GM19467 (cell line): ENCODE data around the gene NMNAT2.
"Not testable (repeated sequence)": the region's sequence is repeated elsewhere in the genome, so short reads cannot be mapped to it uniquely, and the experiment has no call there.

ENCODE experiments used
- ATAC-seq: cut with Tn5 transposase; IDR thresholded peaks from one replicate; pipeline ENCODE4 v1.9.1; 2021; ENCODE audit warnings: mild to moderate bottlenecking, moderate library complexity; ENCODE audit not compliant: unreplicated experiment

Gene NMNAT2

GRCh38 chr1:183267646-183268431 is 150.3 kb downstream of the NMNAT2 start:
- no peak for ATAC-seq

- no peak for ATAC-seq
Observed at GRCh38 chr1:183263886-183264602, 154.1 kb downstream of the NMNAT2 start.

- ATAC-seq: no peak
Observed at GRCh38 chr1:183262628-183263200, 155.5 kb downstream of the NMNAT2 start.

DNA sequence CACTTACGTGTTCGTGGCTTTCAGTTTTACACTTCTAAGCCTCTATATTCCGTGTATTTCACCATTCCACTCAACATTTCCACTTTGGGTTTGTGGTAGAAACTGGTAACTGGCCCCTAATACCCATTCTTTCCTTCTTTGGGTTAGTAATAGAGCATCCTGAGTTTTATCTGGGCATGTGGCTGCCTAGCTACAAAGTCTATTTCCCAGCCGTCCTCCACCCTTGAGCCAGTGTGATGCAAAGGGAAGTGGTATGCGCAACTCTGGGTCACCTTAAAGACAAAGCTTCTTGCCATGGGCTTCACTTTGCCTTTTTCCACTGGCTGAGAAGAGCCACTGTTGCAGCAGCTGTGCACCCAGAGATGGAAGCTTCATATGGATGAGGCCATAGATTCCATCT is 158.3 kb downstream of the NMNAT2 start:
- no peak for ATAC-seq

DNA sequence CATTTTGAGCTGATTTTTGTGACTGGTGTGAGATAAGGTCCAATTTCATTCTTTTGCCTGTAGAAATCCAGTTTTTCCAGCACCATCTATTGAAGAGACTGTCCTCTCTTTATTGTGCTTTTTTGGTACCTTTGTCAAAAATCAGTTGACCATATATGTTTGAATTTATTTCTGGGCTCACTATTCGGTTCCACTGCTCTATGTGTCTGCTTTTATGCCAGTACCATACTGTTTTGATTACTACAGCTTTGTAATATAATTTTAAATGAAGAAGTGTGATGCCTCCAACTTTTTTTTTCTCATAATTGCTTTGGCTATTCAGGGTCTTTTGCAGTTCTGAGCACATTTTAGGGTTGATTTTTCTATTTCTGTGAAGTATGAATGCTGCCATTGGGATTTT is 163.1 kb downstream of the NMNAT2 start:
- ATAC-seq: no peak

DNA sequence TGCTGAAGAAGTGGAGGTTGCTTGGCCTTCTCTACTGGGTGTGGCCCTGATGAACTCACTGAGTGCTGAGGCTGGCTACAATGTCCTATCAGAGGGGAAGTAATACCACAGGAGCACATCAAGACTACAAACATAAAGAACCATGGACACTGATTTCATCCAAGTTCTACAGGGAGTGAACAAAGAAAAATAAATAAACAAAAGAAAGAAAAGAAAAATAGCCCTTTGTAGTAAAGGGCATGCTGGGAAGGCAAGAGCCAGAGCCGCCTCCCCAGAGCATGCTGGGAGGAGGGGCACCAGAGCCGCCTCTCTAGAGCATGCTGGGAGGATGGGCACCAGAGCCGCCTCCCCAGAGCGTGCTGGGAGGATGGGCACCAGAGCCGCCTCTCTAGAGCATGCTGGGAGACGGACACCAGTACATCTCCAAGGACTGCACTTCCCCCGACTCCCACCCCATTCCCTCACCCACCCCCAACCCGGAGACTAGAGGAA is 166.2 kb downstream of the NMNAT2 start:
- ATAC-seq: no peak

- no peak for ATAC-seq
Observed at GRCh38 chr1:183251101-183251958, 166.8 kb downstream of the NMNAT2 start.

GRCh38 chr1:183249941-183250452 is 168.2 kb downstream of the NMNAT2 start:
- no peak for ATAC-seq

DNA sequence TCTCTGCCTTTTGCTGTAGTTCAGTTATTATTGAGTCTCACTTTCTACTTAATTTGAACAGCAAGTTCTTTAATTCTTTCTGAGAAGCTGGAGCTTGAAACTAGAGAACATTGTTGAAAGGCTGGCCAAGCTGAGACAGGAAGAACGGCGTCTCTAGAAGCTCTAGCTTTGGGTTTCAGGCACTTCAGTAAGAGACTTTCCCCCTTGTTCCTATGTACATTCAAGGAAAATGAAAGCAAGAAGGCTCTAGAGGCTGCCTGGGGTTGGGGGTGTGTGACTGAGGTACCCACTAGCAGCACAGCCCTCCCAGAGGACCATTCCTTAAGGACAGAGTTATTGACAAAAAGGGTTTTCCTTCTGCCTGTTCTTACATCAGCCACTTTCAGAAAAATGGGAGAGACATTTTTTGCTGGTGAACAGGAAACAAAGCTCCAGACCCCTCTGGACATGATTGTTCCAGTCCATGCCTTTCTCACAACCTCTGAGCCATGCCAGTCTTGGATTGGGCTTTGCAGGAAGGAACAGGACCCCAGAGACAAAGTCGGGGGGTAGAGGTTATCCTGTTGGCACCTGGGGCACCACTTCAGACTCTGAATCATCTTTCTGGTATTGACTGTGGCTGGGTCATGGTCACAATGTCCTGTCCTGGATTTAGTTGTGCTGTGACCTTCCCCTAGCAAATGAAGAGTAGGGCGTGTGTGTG is 169.0 kb downstream of the NMNAT2 start:
- ATAC-seq: no peak

- no peak for ATAC-seq
Observed at GRCh38 chr1:183247931-183248330, 170.2 kb downstream of the NMNAT2 start.

DNA sequence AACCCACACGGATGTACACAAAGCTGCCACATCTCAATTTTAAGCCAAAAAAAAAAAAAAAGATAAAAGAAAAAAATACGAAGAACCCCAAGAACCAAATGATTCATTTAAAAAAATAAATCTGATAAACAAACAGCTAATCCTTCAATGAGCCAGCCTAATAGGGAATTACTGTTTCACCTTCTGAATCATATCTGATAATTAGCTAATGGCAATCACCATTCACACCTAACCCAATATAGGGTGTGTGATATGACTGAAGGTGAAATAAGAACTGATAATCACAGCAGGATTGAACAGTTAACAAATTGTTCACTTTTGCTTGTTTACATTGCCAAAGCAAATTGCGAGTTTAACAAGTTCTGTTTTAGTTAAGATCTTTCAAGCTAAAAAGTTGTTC is 170.7 kb downstream of the NMNAT2 start:
- no peak for ATAC-seq

- ATAC-seq: no peak
Observed at GRCh38 chr1:183247066-183247465, 171.1 kb downstream of the NMNAT2 start.

DNA sequence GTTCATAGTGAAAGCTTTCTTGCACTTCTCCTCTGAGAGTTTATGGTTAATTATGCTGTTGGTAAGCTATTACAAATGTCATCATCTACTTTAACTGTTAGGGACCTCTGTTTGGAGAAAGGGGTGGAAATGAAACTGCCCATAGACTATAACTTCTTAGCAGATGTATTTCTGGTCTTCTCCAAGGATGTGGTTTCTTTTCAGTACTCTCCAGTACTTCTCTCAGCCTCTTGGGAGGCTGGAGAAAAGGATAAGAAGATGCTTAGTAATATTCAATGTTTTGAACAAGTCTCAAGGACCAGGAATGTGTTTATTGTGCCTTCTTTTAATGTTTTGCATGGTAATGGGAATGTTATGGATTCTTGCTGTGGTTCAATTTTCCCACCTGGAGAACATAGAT is 171.7 kb downstream of the NMNAT2 start:
- ATAC-seq: no peak

DNA sequence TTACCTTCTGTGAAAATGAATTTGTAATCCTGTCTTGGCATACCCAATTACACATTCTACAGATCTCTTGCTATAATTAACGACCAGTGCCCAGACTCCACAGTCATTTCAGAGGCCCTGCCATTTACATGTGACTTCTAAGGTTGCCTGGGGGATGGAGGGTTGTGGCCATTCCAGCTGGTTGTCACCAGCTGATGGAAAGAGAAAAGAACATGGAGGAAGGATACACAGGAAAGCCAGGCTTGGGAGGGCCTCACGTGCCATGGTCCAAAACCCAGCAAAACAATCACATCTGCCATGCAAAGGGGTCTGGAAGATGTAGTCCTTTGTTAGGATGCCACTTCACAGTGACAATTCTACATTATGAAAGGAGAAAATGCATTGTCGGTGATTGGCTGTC is 172.8 kb downstream of the NMNAT2 start:
- ATAC-seq: no peak

DNA sequence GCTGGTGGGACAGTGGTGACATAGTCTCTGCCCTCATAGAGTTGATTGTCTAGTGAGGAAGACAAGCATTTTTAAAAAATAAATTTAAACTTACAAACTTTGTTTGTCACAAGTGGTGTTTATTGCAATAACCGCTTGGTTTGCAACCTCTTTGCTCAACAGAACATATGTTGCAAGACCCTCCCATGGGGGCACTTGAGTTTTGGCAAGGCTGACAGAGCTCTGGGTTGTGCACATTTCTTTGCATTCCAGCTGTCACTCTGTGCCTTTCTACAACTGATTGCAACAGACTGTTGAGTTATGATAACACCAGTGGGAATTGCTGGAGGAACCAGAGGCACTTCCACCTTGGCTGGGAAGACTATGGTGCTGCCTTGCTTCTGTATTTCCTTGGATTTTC is 173.7 kb downstream of the NMNAT2 start:
- no peak for ATAC-seq

DNA sequence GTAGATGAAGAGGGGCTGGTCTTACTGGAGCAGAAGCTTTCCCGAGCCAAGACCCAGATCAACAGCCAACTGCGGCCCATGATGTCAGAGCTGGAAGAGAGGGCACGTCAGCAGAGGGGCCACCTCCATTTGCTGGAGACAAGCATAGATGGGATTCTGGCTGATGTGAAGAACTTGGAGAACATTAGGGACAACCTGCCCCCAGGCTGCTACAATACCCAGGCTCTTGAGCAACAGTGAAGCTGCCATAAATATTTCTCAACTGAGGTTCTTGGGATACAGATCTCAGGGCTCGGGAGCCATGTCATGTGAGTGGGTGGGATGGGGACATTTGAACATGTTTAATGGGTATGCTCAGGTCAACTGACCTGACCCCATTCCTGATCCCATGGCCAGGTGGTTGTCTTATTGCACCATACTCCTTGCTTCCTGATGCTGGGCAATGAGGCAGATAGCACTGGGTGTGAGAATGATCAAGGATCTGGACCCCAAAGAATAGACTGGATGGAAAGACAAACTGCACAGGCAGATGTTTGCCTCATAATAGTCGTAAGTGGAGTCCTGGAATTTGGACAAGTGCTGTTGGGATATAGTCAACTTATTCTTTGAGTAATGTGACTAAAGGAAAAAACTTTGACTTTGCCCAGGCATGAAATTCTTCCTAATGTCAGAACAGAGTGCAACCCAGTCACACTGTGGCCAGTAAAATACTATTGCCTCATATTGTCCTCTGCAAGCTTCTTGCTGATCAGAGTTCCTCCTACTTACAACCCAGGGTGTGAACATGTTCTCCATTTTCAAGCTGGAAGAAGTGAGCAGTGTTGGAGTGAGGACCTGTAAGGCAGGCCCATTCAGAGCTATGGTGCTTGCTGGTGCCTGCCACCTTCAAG is 174.8 kb downstream of the NMNAT2 start:
- no peak for ATAC-seq

DNA sequence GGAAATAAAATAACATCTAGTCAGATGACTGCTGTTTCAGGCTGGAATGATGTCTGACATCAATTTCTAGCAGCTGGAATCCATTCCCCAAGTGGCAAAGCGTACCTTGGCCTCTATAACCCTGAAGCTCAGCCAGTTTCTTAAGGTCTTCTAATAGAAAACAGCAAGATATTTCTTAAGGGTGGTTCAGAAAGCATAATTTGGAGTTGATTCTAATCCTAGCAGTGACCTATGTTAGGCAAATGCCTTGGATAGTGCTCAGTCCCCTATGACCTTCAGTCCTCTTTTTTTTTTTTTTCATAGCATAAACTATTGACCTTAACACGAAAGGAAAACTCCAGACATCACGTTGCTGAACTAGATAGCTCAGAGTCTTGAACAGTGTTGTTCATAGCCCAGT is 175.6 kb downstream of the NMNAT2 start:
- ATAC-seq: no peak

- ATAC-seq: no peak
Observed at GRCh38 chr1:183241471-183241870, 176.7 kb downstream of the NMNAT2 start.

GRCh38 chr1:183240853-183241252 is 177.3 kb downstream of the NMNAT2 start:
- not testable (repeated sequence) for ATAC-seq
